Measurements from ENCODE around the gene PTH1R.

GRCh38 chr3:46924921-46925584 lies 47.5 kb downstream of the PTH1R start:
- no peak for TF ChIP-seq CTCF (IDR thresholded peaks at IDR 0.05 in 2 of 3, conservative IDR thresholded peaks at IDR 0.05 in 1 of 3; ENCODE audit: borderline replicate concordance in 1 of 3, insufficient read depth in 1 of 3, low read depth in 2 of 3, low read length in 2 of 3)
- TF ChIP-seq SIN3A (IDR thresholded peaks at IDR 0.05; ENCODE audit: low read depth): no peak
- TF ChIP-seq REST (IDR thresholded peaks at IDR 0.05; ENCODE audit: low read depth): no peak
- no peak for TF ChIP-seq YY1 (IDR thresholded peaks at IDR 0.05; ENCODE audit: extremely low read depth, insufficient replicate concordance, low read depth, low read length)

Measured in HCT116 (cell line).